ENCODE data around the gene DPP10. TPM values are rescaled to one million over a fixed set of nuclear protein-coding genes. Genes with fewer than 3 reads are reported as not detected.

DPP10 gene
- total and polyA plus RNA-seq, 4 donors, result 0.04 to 4.1 (median 0.48) TPM

DNA sequence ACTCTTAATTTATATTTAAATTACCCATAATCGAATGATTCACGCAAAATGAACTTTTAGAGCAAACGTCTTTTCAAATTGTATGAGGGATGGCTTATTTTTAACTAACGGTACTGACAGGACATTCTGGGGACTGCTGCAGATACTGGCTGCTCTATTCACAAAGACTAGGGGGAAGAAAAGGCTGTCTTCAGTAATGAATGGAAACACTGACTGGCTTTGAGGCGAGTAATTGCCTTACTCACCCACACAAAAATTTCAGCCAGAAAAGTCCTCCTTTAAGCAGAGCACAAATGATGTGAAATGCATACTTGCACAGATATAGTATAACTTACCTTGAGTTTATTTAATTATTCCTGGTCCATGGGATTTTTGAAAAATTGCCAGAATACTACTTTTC, 852.6 kb downstream of the DPP10 start:
- Histone ChIP-seq H3K9ac (ENCODE audit: low read depth in 1 of 2, low read length in 2 of 2) (no peak overlapping the region), H3K4me3 (ENCODE audit: low read depth in 1 of 3, low read length in 3 of 3) (no peak overlapping the region), H3K4me1 (ENCODE audit: control insufficient read depth in 4 of 4, insufficient read depth in 4 of 4, low read length in 3 of 4) (no peaks in the 10 kb centered on the region), H3K9me3 (ENCODE audit: control insufficient read depth in 4 of 4, low read length in 3 of 4) (no peaks in the 10 kb centered on the region), H3K36me3 (ENCODE audit: control insufficient read depth in 4 of 4, insufficient read depth in 3 of 4, low read depth in 1 of 4, low read length in 3 of 4) (no peaks in the 10 kb centered on the region), H3K27me3 (ENCODE audit: control insufficient read depth in 4 of 4, insufficient read depth in 4 of 4, low read length in 3 of 4) (no peaks in the 10 kb centered on the region), H3K27ac (ENCODE audit: low read depth in 1 of 2, low read length in 2 of 2) (no peak overlapping the region)
- TF ChIP-seq JUND (IDR thresholded peaks at IDR 0.05) (no peak), EGR1 (IDR thresholded peaks at IDR 0.05; ENCODE audit: low read depth in 2 of 2) (no peak), TAF1 (conservative IDR thresholded peaks at IDR 0.05) (no peak), YY1 (IDR thresholded peaks at IDR 0.05) (no peak), FOXA1 (IDR thresholded peaks at IDR 0.05) (no peak), GABPA (IDR thresholded peaks at IDR 0.05 in 1 of 2, conservative IDR thresholded peaks at IDR 0.05 in 1 of 2) (no peak), SP1 (IDR thresholded peaks at IDR 0.05) (no peak), RXRA (IDR thresholded peaks at IDR 0.05) (no peak), FOXA2 (IDR thresholded peaks at IDR 0.05) (no peak)
- TF ChIP-seq, protein P1, sequence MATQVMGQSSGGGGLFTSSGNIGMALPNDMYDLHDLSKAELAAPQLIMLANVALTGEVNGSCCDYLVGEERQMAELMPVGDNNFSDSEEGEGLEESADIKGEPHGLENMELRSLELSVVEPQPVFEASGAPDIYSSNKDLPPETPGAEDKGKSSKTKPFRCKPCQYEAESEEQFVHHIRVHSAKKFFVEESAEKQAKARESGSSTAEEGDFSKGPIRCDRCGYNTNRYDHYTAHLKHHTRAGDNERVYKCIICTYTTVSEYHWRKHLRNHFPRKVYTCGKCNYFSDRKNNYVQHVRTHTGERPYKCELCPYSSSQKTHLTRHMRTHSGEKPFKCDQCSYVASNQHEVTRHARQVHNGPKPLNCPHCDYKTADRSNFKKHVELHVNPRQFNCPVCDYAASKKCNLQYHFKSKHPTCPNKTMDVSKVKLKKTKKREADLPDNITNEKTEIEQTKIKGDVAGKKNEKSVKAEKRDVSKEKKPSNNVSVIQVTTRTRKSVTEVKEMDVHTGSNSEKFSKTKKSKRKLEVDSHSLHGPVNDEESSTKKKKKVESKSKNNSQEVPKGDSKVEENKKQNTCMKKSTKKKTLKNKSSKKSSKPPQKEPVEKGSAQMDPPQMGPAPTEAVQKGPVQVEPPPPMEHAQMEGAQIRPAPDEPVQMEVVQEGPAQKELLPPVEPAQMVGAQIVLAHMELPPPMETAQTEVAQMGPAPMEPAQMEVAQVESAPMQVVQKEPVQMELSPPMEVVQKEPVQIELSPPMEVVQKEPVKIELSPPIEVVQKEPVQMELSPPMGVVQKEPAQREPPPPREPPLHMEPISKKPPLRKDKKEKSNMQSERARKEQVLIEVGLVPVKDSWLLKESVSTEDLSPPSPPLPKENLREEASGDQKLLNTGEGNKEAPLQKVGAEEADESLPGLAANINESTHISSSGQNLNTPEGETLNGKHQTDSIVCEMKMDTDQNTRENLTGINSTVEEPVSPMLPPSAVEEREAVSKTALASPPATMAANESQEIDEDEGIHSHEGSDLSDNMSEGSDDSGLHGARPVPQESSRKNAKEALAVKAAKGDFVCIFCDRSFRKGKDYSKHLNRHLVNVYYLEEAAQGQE (IDR thresholded peaks at IDR 0.05), result no peak
- TF ChIP-seq, protein P2, sequence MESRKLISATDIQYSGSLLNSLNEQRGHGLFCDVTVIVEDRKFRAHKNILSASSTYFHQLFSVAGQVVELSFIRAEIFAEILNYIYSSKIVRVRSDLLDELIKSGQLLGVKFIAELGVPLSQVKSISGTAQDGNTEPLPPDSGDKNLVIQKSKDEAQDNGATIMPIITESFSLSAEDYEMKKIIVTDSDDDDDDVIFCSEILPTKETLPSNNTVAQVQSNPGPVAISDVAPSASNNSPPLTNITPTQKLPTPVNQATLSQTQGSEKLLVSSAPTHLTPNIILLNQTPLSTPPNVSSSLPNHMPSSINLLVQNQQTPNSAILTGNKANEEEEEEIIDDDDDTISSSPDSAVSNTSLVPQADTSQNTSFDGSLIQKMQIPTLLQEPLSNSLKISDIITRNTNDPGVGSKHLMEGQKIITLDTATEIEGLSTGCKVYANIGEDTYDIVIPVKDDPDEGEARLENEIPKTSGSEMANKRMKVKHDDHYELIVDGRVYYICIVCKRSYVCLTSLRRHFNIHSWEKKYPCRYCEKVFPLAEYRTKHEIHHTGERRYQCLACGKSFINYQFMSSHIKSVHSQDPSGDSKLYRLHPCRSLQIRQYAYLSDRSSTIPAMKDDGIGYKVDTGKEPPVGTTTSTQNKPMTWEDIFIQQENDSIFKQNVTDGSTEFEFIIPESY (IDR thresholded peaks at IDR 0.05), result no peak
- 82% methylated on average over 5 of the region's 5 CpGs for WGBS
- DNase-seq (ENCODE audit: low spot score), result no peak

DNA sequence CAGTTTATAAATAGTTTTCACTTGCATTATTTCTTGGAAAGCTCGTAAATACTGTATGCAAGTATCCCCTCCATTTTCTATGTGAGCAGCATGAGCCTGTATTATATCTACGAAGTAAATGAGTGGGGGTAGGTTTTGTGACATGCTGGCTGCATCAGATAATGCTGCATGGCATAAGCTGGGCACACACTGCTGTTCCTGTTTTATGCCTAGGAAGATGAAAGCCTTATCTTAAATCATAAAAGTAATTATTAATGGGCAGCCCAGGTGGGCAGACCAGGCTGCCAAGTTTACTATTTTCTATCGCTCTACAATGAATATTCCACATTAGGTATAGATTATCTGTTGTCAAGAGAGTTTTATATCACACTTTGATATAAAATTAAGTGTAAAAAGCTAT, 854.6 kb downstream of the DPP10 start:
- Histone ChIP-seq H3K9me3 (ENCODE audit: control insufficient read depth in 4 of 4, low read length in 3 of 4) (peaks cover 0 to 3% (median 0%) of the 10 kb centered on the region in 4 donors), H3K4me1 (ENCODE audit: control insufficient read depth in 4 of 4, insufficient read depth in 4 of 4, low read length in 3 of 4) (no peaks in the 10 kb centered on the region), H3K27me3 (ENCODE audit: control insufficient read depth in 4 of 4, insufficient read depth in 4 of 4, low read length in 3 of 4) (no peaks in the 10 kb centered on the region), H3K4me3 (ENCODE audit: low read depth in 1 of 3, low read length in 3 of 3) (no peak overlapping the region), H3K9ac (ENCODE audit: low read depth in 1 of 2, low read length in 2 of 2) (no peak overlapping the region), H3K27ac (ENCODE audit: low read depth in 1 of 2, low read length in 2 of 2) (no peak overlapping the region), H3K36me3 (ENCODE audit: control insufficient read depth in 4 of 4, insufficient read depth in 3 of 4, low read depth in 1 of 4, low read length in 3 of 4) (no peaks in the 10 kb centered on the region)
- TF ChIP-seq, protein P2 (IDR thresholded peaks at IDR 0.05), result no peak
- 81% methylated on average over 3 of the region's 3 CpGs for WGBS
- DNase-seq (ENCODE audit: low spot score), result no peak

Data from liver (tissue), 9 donors.